ENCODE results near the gene PPP1R36. TPM values are rescaled to one million over a fixed set of nuclear protein-coding genes. Genes with fewer than 3 reads are reported as not detected.
A peak's percentile ranks its signal among the peaks of the same experiment; 100 is the strongest.

PPP1R36 gene, protein sequence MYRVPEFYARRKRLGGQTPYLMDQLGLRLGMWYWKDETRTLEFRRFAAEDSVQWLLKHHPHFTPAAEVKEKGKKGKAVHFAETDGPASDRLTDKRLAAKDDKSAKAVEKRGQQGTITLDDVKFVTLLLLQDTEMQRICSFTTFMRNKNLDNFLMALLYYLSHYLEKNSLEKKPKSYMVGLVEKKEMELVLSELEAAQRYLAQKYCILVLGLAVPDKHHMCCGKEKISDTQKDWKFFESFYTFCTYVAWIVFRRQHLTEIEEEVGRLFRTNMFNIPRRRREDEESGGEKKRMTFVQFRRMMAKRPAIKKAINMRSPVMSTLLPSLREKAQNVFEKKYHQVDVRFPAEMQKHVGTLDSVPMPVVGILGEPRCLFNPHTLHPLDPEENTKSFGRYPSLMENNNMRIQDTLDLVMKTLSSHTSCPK
- 2.4 TPM for total RNA-seq (ENCODE audit: unreplicated experiment)
- long read RNA-seq, partial matches to known transcripts = 0 of 2 reads
- long read RNA-seq, other reads (novel, unspliced or antisense) = 2 of 2 reads

GRCh38 chr14:64549791-64550620, at the start of gene PPP1R36:
Gene PPP1R36 (plus strand): TSS chr14:64549961. CDS start chr14:64549998, 37 bp downstream.
- Mint-ChIP-seq H3K4me3 (ENCODE audit: unreplicated experiment) (peak within 1 kb of the TSS; percentile 98), H3K36me3 (ENCODE audit: unreplicated experiment) (no peaks in the 10 kb centered on the region), H3K4me1 (ENCODE audit: low read depth, unreplicated experiment) (peaks cover 13% of the 10 kb centered on the region), H3K9me3 (ENCODE audit: unreplicated experiment) (peaks cover 4% of the 10 kb centered on the region), H3K27ac (ENCODE audit: unreplicated experiment) (peak within 1 kb of the TSS; percentile 96), H3K27me3 (ENCODE audit: unreplicated experiment) (peaks cover 8% of the 10 kb centered on the region)
- TF ChIP-seq CTCF (IDR thresholded peaks at IDR 0.05; ENCODE audit: partially characterized antibody, unreplicated experiment) = no peak
- DNase-seq = peak; percentile 64

- Mint-ChIP-seq H3K4me1 (ENCODE audit: low read depth, unreplicated experiment) (peaks cover 10% of the 10 kb centered on the region), H3K9me3 (ENCODE audit: unreplicated experiment) (peaks cover 6% of the 10 kb centered on the region), H3K36me3 (ENCODE audit: unreplicated experiment) (no peaks in the 10 kb centered on the region), H3K27me3 (ENCODE audit: unreplicated experiment) (peaks cover 6% of the 10 kb centered on the region), H3K27ac (ENCODE audit: unreplicated experiment) (no peak overlapping the region), H3K4me3 (ENCODE audit: unreplicated experiment) (no peak overlapping the region)
- no peak for DNase-seq
- TF ChIP-seq CTCF (IDR thresholded peaks at IDR 0.05; ENCODE audit: partially characterized antibody, unreplicated experiment) = no peak
Measured at GRCh38 chr14:64500088-64500487, 49.7 kb upstream of the PPP1R36 start.

DNA sequence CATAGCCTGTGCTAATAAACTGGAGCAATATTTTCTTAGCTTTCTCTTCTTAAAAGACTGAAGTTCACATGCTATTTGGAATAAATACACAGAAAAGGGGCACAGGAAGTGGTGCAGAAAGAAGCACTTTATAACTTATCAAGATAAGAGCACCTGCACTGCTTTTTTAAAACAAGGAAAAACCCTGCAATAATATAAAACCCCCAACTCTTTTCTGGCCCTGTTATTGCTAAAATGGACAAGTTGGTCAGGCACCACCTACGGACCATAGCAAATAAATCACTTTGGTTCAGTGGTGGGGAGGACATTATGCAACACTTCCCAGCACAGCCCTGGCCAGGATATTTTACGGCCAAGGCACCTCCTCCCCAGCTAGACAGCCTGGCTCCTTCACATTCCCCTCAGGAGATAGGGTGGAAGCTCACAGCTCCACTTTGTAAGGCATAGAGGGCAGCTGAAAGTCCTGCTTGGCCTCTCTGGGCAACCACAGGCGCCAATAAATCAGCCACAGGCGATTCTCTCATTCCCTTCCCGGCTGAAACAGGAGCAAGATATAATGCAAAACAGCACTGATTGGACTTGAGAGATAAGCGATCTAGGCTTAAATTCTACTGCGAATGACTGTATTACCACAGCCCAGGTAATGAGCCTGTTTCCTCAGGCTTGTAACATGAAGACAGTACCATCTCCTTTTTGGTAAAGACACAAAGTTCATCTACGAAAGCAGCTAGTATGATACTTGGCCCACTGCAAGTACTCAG, 48.2 kb upstream of the PPP1R36 start:
- H3K4me3 Mint-ChIP-seq (ENCODE audit: unreplicated experiment) = no peak overlapping the region
- H3K36me3 Mint-ChIP-seq (ENCODE audit: unreplicated experiment) = no peaks in the 10 kb centered on the region
- peaks cover 16% of the 10 kb centered on the region for H3K4me1 Mint-ChIP-seq (ENCODE audit: low read depth, unreplicated experiment)
- DNase-seq = no peak
- no peak overlapping the region for H3K27ac Mint-ChIP-seq (ENCODE audit: unreplicated experiment)
- TF ChIP-seq CTCF (IDR thresholded peaks at IDR 0.05; ENCODE audit: partially characterized antibody, unreplicated experiment) = no peak
- H3K9me3 Mint-ChIP-seq (ENCODE audit: unreplicated experiment) = peaks cover 14% of the 10 kb centered on the region
- peaks cover 13% of the 10 kb centered on the region for H3K27me3 Mint-ChIP-seq (ENCODE audit: unreplicated experiment)

- Mint-ChIP-seq H3K27ac (ENCODE audit: unreplicated experiment) (no peak overlapping the region), H3K27me3 (ENCODE audit: unreplicated experiment) (peaks cover 13% of the 10 kb centered on the region), H3K9me3 (ENCODE audit: unreplicated experiment) (peaks cover 14% of the 10 kb centered on the region), H3K4me1 (ENCODE audit: low read depth, unreplicated experiment) (peaks cover 23% of the 10 kb centered on the region), H3K4me3 (ENCODE audit: unreplicated experiment) (peak overlapping the region; percentile 96), H3K36me3 (ENCODE audit: unreplicated experiment) (no peaks in the 10 kb centered on the region)
- DNase-seq = no peak
- TF ChIP-seq CTCF (IDR thresholded peaks at IDR 0.05; ENCODE audit: partially characterized antibody, unreplicated experiment) = no peak
Measured at GRCh38 chr14:64502456-64502855, 47.3 kb upstream of the PPP1R36 start.
